Pancreas (tissue), 10 donors: ENCODE results near the gene TMEM244. TPM values are rescaled to one million over a fixed set of nuclear protein-coding genes. Genes with fewer than 3 reads are reported as not detected.

Experiments
- ATAC-seq, 4 donors: fragments of 200-7000 bp; cut with Tn5 transposase; one replicate each; pipeline versions ENCODE4 v1.8.0 to v1.9.1; 2020; ENCODE audit warnings: mild to moderate bottlenecking in 4 of 4, moderate library complexity in 4 of 4
- DNase-seq, 6 donors: peaks; one replicate each; pipeline ENCODE4 v3.0.0-alpha.2; 2020
- FAIRE-seq: peaks from 2 replicates; lab custom pipeline; 2012; peaks lifted over from hg19 to GRCh38; lab: Jason Lieb, UNC
- H3K27ac ChIP-seq, 4 donors: fragments of 200-600 bp; sonication (generic); 1 replicate in 3 of 4; 2 replicates in 1 of 4; pipeline versions ENCODE4 v1.5.0 to v1.8.0; 2020
- H3K27me3 ChIP-seq, 4 donors: fragments of 200-600 bp; one replicate each; pipeline ENCODE4 v1.8.0; 2021
- H3K36me3 ChIP-seq, 3 donors: fragments of 200-600 bp; sonication (generic) in 1 of 3; one replicate each; pipeline versions ENCODE4 v1.5.0 to v1.8.0; 2020 to 2021
- H3K4me1 ChIP-seq, 3 donors: fragments of 200-600 bp; one replicate each; pipeline ENCODE4 v1.8.0; 2021
- H3K4me3 ChIP-seq, 4 donors: fragments of 200-600 bp; sonication (generic) in 2 of 4; one replicate each; pipeline versions ENCODE4 v1.5.0 to v1.8.0; 2020 to 2021
- H3K9me3 ChIP-seq, 4 donors: fragments of 200-600 bp; one replicate each; pipeline ENCODE4 v1.8.0; 2021
- CTCF ChIP-seq, 4 donors: fragments of 200-600 bp; sonication (generic) in 3 of 4; IDR thresholded peaks; one replicate each; pipeline versions ENCODE4 v1.5.0 to v1.8.0; 2021; ENCODE audit warnings: antibody characterized with exemption in 4 of 4
- WGBS, 2 donors: extraction: QIAGEN DNeasy Blood & Tissue Kit; methylation state at CpG; one replicate each; pipeline ENCODE4 v1.1.7; 2013; 5-methylcytosine and 5-hydroxymethylcytosine counted together
- intact Hi-C, 3 donors: fragments of 100-400 bp; cut with DNase I; formaldehyde crosslinking; loops; one replicate each; pipeline versions ENCODE4 v1.11.1 to v1.14.2; 2022
- polyA plus RNA-seq, 2 donors: library from polyadenylated mRNA; stranded (reverse); fragments of 200-250 nt; gene quantifications; one replicate each; pipeline ENCODE4 v1.2.3, GENCODE V29; 2013
- total RNA-seq, 6 donors: library from RNA; stranded (reverse); fragmentation: NEBNext Ultra II Directional in 4 of 6; extraction: Animal tissue kit (Norgen Biotek cat#: 25700) in 4 of 6; gene quantifications; one replicate each; pipeline versions ENCODE4 v1.2.1 to v1.2.4, GENCODE V29; 2021 to 2023
- donor health status: healthy with polysubstance abuse.
- donor health status: DM: no; HTN: no; CAD: no; lungs with moderate emphysema.
- donor health status: DM: no; HTN: no; CAD: no.
- donor health status: control.
- donor health status: control.
- donor health status: Bipolar disorder and iron deficiency.
- donor health status: DM: yes; HTN: yes; CAD: no.
- donor health status: DM: no; HTN: no; CAD: no.
- donor health status: DM: no; HTN: no; CAD: no.
- donor health status: DM: yes; HTN: yes; CAD: no.

Gene TMEM244
- total and polyA plus RNA-seq, 8 donors = not detected

GRCh38 chr6:129890701-129891100 lies 29.6 kb upstream of the TMEM244 start:
- ATAC-seq (no peak), DNase-seq (no peak), FAIRE-seq (no peak)
- intact Hi-C loops = no loop called here
- no peaks in the 10 kb centered on the region for H3K9me3 ChIP-seq
- no peak overlapping the region for H3K4me3 ChIP-seq
- no peak overlapping the region for H3K27ac ChIP-seq
- H3K4me1 ChIP-seq = no peaks in the 10 kb centered on the region
- no peaks in the 10 kb centered on the region for H3K27me3 ChIP-seq
- WGBS, 2 donors = 30 to 34% methylated on average over 4 of the region's 4 CpGs
- H3K36me3 ChIP-seq = no peaks in the 10 kb centered on the region
- TF ChIP-seq CTCF (IDR thresholded peaks at IDR 0.05) = no peak

GRCh38 chr6:129890164-129890563 lies 29.0 kb upstream of the TMEM244 start:
- intact Hi-C loops = no loop called here
- WGBS, 2 donors = 44 to 47% methylated on average over 2 of the region's 2 CpGs
- FAIRE-seq = no peak

GRCh38 chr6:129889580-129889979 lies 28.5 kb upstream of the TMEM244 start:
- TF ChIP-seq CTCF (IDR thresholded peaks at IDR 0.05) = no peak
- DNase-seq (no peak), FAIRE-seq (no peak), ATAC-seq (no peak)
- Histone ChIP-seq H3K27ac (no peak overlapping the region), H3K4me1 (no peaks in the 10 kb centered on the region), H3K9me3 (no peaks in the 10 kb centered on the region), H3K36me3 (no peaks in the 10 kb centered on the region), H3K27me3 (no peaks in the 10 kb centered on the region), H3K4me3 (no peak overlapping the region)
- 83 to 91% methylated on average over 1 of the region's 1 CpG for WGBS, 2 donors
- intact Hi-C loops = no loop called here

More at GRCh38 chr6:129890164-129890563, 29.0 kb upstream of the TMEM244 start:
- DNase-seq = no peak
- no peaks in the 10 kb centered on the region for H3K27me3 ChIP-seq
- H3K36me3 ChIP-seq = no peaks in the 10 kb centered on the region
- no peak for ATAC-seq
- TF ChIP-seq CTCF (IDR thresholded peaks at IDR 0.05) = no peak
- H3K27ac ChIP-seq = no peak overlapping the region
- H3K9me3 ChIP-seq = no peaks in the 10 kb centered on the region
- H3K4me3 ChIP-seq = no peak overlapping the region
- H3K4me1 ChIP-seq = no peaks in the 10 kb centered on the region

GRCh38 chr6:129886401-129887155 lies 25.5 kb upstream of the TMEM244 start:
- no peak for ATAC-seq
- no peaks in the 10 kb centered on the region for H3K36me3 ChIP-seq
- TF ChIP-seq CTCF (IDR thresholded peaks at IDR 0.05) = no peak
- intact Hi-C loops = no loop called here
- DNase-seq = no peak
- H3K9me3 ChIP-seq = no peaks in the 10 kb centered on the region
- no peaks in the 10 kb centered on the region for H3K27me3 ChIP-seq
- H3K4me3 ChIP-seq = no peak overlapping the region
- 64 to 67% methylated on average over 4 of the region's 4 CpGs for WGBS, 2 donors
- no peaks in the 10 kb centered on the region for H3K4me1 ChIP-seq
- H3K27ac ChIP-seq = no peak overlapping the region
- FAIRE-seq = no peak

GRCh38 chr6:129884211-129884610 lies 23.1 kb upstream of the TMEM244 start:
- no peaks in the 10 kb centered on the region for H3K36me3 ChIP-seq

More at GRCh38 chr6:129884211-129884610, 23.1 kb upstream of the TMEM244 start:
- no peak for TF ChIP-seq CTCF (IDR thresholded peaks at IDR 0.05)
- Histone ChIP-seq H3K27me3 (no peaks in the 10 kb centered on the region), H3K4me1 (no peaks in the 10 kb centered on the region), H3K27ac (no peak overlapping the region), H3K9me3 (no peaks in the 10 kb centered on the region), H3K4me3 (no peak overlapping the region)
- intact Hi-C loops = no loop called here
- 60 to 68% methylated on average over 1 of the region's 1 CpG for WGBS, 2 donors
- DNase-seq (no peak), ATAC-seq (no peak), FAIRE-seq (no peak)
